ENCODE data around the gene SLC25A39. TPM values are rescaled to one million over a fixed set of nuclear protein-coding genes. Genes with fewer than 3 reads are reported as not detected.

SLC25A39 gene
- total and polyA plus RNA-seq, 9 of the 15 experiments (the other 6 are each of a cell fraction or from before 2014, with no cell fraction given), result 4.8 to 267 (median 140) TPM

DNA sequence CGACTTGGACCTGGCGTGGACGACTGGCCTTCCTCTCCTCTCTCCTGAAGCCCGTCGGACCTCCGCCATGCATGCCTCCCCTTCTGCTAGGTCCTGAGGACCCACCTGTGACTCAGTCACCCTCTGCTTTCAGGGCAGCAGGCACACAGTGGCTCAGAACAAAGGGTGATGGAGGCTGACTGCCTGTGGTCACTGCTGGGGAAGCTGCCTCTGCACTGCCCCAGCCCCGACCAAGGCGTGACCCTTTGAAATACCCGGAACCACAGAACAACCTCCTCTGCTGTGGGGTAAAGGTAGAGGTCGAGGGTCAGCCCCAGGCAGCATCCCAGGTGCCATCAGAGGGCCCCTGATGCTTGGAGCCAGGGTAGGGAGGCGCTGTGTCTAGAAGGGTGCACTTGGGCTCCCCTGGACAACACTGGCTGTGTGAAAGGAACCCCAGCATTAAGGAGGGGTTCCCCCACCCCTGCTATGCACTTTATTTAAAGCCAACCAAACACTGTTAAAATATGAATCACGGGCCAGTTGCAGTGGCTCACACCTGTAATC is 44.2 kb downstream of the SLC25A39 start (continued):
- TF ChIP-seq FOXK2 (conservative IDR thresholded peaks at IDR 0.05 in 1 of 2, IDR thresholded peaks at IDR 0.05 in 1 of 2; ENCODE audit: low read depth in 2 of 2), result no peak
- TF ChIP-seq, protein P1, sequence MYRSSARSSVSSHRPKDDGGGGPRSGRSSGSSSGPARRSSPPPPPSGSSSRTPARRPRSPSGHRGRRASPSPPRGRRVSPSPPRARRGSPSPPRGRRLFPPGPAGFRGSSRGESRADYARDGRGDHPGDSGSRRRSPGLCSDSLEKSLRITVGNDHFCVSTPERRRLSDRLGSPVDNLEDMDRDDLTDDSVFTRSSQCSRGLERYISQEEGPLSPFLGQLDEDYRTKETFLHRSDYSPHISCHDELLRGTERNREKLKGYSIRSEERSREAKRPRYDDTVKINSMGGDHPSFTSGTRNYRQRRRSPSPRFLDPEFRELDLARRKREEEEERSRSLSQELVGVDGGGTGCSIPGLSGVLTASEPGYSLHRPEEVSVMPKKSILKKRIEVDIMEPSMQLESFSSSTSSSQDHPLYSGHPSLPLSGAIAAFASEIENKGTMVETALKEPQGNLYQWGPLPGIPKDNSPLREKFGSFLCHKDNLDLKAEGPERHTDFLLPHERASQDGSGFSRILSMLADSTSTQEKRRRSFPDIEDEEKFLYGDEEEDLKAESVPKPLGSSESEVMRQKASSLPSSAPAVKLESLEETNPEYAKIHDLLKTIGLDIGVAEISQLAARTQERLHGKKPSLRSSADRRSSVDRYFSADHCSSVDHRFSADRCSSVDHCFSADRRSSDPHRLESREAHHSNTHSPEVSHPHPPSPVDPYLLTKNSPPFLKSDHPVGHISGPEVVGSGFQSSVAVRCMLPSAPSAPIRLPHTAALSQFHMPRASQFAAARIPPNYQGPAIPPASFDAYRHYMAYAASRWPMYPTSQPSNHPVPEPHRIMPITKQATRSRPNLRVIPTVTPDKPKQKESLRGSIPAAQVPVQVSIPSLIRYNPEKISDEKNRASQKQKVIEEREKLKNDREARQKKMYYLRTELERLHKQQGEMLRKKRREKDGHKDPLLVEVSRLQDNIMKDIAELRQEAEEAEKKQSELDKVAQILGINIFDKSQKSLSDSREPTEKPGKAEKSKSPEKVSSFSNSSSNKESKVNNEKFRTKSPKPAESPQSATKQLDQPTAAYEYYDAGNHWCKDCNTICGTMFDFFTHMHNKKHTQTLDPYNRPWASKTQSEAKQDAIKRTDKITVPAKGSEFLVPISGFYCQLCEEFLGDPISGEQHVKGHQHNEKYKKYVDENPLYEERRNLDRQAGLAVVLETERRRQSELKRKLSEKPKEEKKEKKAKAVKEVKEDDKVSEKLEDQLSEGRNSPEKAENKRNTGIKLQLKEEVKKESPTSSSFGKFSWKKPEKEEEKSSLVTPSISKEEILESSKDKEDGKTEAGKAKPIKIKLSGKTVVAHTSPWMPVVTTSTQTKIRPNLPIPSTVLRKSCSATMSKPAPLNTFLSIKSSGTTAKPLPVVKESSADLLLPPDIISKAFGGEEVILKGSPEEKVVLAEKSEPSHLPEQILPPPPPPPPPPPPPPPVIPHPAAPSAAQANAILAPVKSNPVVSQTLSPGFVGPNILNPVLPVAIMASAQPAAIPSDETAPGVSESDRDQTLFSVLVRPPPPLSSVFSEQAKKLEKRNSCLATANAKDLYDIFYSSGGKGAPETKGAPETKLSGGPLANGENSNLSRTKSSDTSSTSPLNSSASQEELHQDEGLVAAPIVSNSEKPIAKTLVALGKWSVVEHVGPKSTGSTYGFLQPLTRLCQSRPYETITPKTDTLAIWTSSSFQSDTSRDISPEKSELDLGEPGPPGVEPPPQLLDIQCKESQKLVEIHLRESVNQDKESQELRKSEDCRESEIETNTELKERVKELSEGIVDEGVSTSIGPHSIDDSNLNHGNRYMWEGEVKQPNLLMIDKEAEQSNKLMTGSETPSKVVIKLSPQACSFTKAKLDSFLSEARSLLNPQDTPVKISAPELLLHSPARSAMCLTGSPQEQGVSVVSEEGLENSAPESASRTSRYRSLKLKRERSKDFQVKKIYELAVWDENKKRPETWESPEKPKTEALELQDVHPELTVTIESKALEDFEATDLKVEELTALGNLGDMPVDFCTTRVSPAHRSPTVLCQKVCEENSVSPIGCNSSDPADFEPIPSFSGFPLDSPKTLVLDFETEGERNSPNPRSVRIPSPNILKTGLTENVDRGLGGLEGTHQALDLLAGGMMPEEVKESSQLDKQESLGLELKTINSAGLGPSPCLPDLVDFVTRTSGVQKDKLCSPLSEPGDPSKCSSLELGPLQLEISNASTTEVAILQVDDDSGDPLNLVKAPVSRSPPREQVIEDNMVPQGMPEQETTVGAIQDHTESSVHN (IDR thresholded peaks at IDR 0.05; ENCODE audit: borderline replicate concordance in 1 of 2, low read depth in 1 of 2), result no peak
- TF ChIP-seq VEZF1 (CRISPR knock-in tag; IDR thresholded peaks at IDR 0.05), result no peak
- TF ChIP-seq ZFP1 (CRISPR knock-in tag; IDR thresholded peaks at IDR 0.05), result no peak
- no peak for TF ChIP-seq LEF1 (IDR thresholded peaks at IDR 0.05)
- TF ChIP-seq CBX8 (IDR thresholded peaks at IDR 0.05; ENCODE audit: borderline replicate concordance, extremely low read depth, low read depth, low read length, poor library complexity, severe bottlenecking), result no peak
- TF ChIP-seq MAZ (CRISPR knock-in tag; conservative IDR thresholded peaks at IDR 0.05 in 1 of 2, IDR thresholded peaks at IDR 0.05 in 1 of 2), result no peak
- TF ChIP-seq CC2D1A (IDR thresholded peaks at IDR 0.05), result no peak
- TF ChIP-seq MXI1 (IDR thresholded peaks at IDR 0.05; ENCODE audit: low read depth, low read length), result no peak
- no peak for TF ChIP-seq OTX1 (CRISPR knock-in tag; IDR thresholded peaks at IDR 0.05)
